SK-N-MC (cell line): ENCODE data around the gene SLC37A3.

ENCODE experiments used
- EZH2 ChIP-seq: fragments of 200-600 bp; sonication (generic); IDR thresholded peaks from one replicate; pipeline ENCODE4 v1.6.1; 2017; ENCODE audit warnings: antibody characterized with exemption
- FOXP2 ChIP-seq: optimal IDR thresholded peaks from 2 replicates; pipeline ENCODE3; 2011; ENCODE audit warnings: mild to moderate bottlenecking, moderate library complexity; ENCODE audit not compliant: insufficient read depth; ENCODE audit errors: extremely low read length, control extremely low read depth
- POLR2AphosphoS5 ChIP-seq: IDR thresholded peaks from 2 replicates; pipeline ENCODE4 v1.6.1; 2012; ENCODE audit warnings: mild to moderate bottlenecking, low read depth, low read length, borderline replicate concordance

DNA sequence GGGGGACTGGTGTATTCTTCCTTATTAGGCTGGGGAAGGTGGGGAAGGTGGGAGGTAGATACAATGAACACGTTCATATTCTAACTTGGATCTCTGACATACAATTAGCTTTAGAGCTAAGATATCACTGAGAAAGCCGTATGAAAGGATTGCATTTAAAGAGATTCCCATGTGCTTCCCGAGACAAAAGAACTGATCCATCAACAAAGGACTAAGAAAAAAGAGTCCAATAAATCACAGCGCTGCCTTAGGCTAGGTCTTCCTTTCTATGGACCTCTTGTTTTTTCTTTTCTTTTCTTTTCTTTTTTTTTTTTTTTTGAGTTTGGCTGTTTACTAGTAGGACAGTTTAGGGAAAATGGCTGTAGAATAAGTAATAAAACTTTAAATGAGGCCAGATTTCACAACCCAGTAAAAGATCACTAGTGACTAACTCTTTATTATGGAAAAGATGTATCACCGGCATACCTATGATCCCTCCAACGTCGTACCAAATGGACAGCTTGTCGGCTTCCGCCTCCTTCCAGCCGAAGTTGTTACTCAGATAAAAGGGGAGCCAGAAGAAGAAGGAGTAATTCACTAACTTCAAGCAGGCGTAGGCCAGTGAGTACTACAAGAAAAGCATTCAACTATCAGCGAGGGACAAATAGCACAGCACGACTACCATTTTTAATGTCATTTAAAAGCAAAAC is 50.0 kb downstream of the SLC37A3 start:
- TF ChIP-seq EZH2 (no peak), POLR2AphosphoS5 (no peak), FOXP2 (no peak)
